Kidney (tissue), 14 donors: ENCODE data around the gene PDLIM5. TPM values are rescaled to one million over a fixed set of nuclear protein-coding genes. Genes with fewer than 3 reads are reported as not detected.
A peak's percentile ranks its signal among the peaks of the same experiment; 100 is the strongest.

Source experiments
- DNase-seq, 5 donors: peaks; one replicate each; pipeline ENCODE4 v3.0.0-alpha.2; 2013 to 2020
- FAIRE-seq: peaks from 2 replicates; lab custom pipeline; 2012; peaks lifted over from hg19 to GRCh38; lab: Jason Lieb, UNC
- H3K27ac ChIP-seq, 2 donors: one replicate each; pipeline ENCODE4 v1.7.0; 2013; ENCODE audit warnings: low read depth in 2 of 2, low read length in 2 of 2, inconsistent platforms in 1 of 2
- H3K27me3 ChIP-seq: one replicate; pipeline ENCODE4 v1.7.1; 2013; ENCODE audit warnings: low read length, inconsistent platforms; ENCODE audit not compliant: control insufficient read depth, insufficient read depth
- H3K36me3 ChIP-seq, 3 donors: one replicate each; pipeline versions ENCODE4 v1.7.0 to v1.7.1; 2013; ENCODE audit warnings: low read length in 3 of 3, control low read depth in 1 of 3, inconsistent platforms in 1 of 3; ENCODE audit not compliant: insufficient read depth in 3 of 3, control insufficient read depth in 2 of 3
- H3K4me1 ChIP-seq, 3 donors: one replicate each; pipeline versions ENCODE4 v1.7.0 to v1.7.1; 2013; ENCODE audit warnings: low read length in 3 of 3, inconsistent platforms in 1 of 3, low read depth in 1 of 3; ENCODE audit not compliant: control insufficient read depth in 2 of 3, insufficient read depth in 2 of 3
- H3K4me3 ChIP-seq, 3 donors: one replicate each; pipeline versions ENCODE4 v1.7.0 to v1.8.1; 2013; ENCODE audit warnings: low read length in 3 of 3, control low read depth in 1 of 3, inconsistent platforms in 1 of 3
- H3K9ac ChIP-seq, 3 donors: one replicate each; pipeline versions ENCODE4 v1.7.0 to v1.7.1; 2013; ENCODE audit warnings: low read length in 3 of 3, control low read depth in 1 of 3, inconsistent platforms in 1 of 3
- H3K9me3 ChIP-seq, 3 donors: one replicate each; pipeline versions ENCODE4 v1.7.0 to v1.7.1; 2013; ENCODE audit warnings: low read length in 3 of 3, control low read depth in 1 of 3, inconsistent platforms in 1 of 3; ENCODE audit not compliant: control insufficient read depth in 2 of 3, insufficient read depth in 1 of 3
- intact Hi-C: fragments of 100-400 bp; cut with DNase I; formaldehyde crosslinking; loops from one replicate; pipeline ENCODE4 v1.11.1; 2022
- polyA plus RNA-seq: library from polyadenylated mRNA; stranded (reverse); fragments of 350-450 nt; fragmentation: Illumina TruSeq; extraction: RNeasy Lipid Tissue Mini Kit (QIAGEN cat#74804); gene quantifications from one replicate; pipeline ENCODE4 v1.2.3, GENCODE V29; 2014; ENCODE audit warnings: low read depth, low replicate concordance; ENCODE audit not compliant: insufficient read depth
- total RNA-seq: library from RNA; stranded (reverse); fragmentation: NEBNext Ultra II Directional; extraction: Animal tissue kit (Norgen Biotek cat#: 25700); gene quantifications from one replicate; pipeline ENCODE4 v1.2.1, GENCODE V29; 2021
- TF ChIP-seq, protein P1 (sequence below): IDR thresholded peaks from 3 replicates; pipeline ENCODE4 v1.5.1; 2012; ENCODE audit warnings: mild to moderate bottlenecking, moderate library complexity, borderline replicate concordance; ENCODE audit not compliant: insufficient read depth; ENCODE audit errors: extremely low read depth
- donor health status: control.
- donor health status: control.
- donor health status: control.
- donor health status: control.
- donor health status: control.
- donor health status: DM: yes; HTN: yes; CAD: no.
- donor health status: Normal renal cell carcinoma (clear cell type).

PDLIM5 gene
- total and polyA plus RNA-seq, 2 donors from 2014 or later: 24.3 to 167 TPM

- Histone ChIP-seq H3K27me3 (no peaks in the 10 kb centered on the region), H3K27ac (no peak overlapping the region), H3K9ac (no peak overlapping the region), H3K4me3 (no peak overlapping the region), H3K9me3 (no peaks in the 10 kb centered on the region), H3K36me3 (no peaks in the 10 kb centered on the region), H3K4me1 (no peaks in the 10 kb centered on the region)
- TF ChIP-seq, protein P1, sequence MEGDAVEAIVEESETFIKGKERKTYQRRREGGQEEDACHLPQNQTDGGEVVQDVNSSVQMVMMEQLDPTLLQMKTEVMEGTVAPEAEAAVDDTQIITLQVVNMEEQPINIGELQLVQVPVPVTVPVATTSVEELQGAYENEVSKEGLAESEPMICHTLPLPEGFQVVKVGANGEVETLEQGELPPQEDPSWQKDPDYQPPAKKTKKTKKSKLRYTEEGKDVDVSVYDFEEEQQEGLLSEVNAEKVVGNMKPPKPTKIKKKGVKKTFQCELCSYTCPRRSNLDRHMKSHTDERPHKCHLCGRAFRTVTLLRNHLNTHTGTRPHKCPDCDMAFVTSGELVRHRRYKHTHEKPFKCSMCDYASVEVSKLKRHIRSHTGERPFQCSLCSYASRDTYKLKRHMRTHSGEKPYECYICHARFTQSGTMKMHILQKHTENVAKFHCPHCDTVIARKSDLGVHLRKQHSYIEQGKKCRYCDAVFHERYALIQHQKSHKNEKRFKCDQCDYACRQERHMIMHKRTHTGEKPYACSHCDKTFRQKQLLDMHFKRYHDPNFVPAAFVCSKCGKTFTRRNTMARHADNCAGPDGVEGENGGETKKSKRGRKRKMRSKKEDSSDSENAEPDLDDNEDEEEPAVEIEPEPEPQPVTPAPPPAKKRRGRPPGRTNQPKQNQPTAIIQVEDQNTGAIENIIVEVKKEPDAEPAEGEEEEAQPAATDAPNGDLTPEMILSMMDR: no peak
- FAIRE-seq (no peak), DNase-seq (no peak)
- intact Hi-C loops: no loop called here
Observed at GRCh38 chr4:94595013-94595412, 143.3 kb downstream of the PDLIM5 start.

DNA sequence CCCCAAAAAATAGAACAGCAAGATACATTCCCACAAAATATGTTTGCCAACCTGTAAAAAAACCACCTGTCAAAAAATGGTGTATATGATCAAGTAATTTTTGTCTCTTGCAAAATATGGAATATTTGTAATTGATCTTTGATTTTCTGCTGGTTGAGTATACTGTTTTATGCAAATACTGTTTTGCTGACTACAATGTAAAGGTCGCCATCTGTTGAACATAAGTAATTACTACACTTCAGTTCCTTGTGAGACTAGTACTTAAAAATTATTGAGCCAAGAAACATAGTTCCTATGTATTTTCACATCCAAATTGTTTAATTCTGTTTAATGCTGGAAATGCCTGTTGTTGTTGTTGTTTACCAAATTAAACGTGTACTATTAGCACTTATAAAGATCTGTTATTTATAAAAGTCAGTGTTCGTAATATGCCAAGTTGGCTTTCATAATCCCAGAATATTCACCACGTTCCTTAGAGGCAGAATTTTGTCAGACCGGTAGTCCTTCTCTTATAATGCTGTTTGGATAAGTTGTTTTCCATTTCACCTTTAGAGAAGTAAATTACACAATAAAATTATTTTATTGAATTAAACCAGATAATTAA lies 144.2 kb downstream of the PDLIM5 start:
- TF ChIP-seq, protein P1: peak; percentile 71
- Histone ChIP-seq H3K27ac (no peak overlapping the region), H3K27me3 (no peaks in the 10 kb centered on the region), H3K4me1 (no peaks in the 10 kb centered on the region), H3K4me3 (no peak overlapping the region), H3K9me3 (no peaks in the 10 kb centered on the region), H3K36me3 (no peaks in the 10 kb centered on the region), H3K9ac (no peak overlapping the region)
- intact Hi-C loops: no loop called here
- peak in 2 of 5 donors; percentile 46 to 67 for DNase-seq
- FAIRE-seq: peak; percentile 96

GRCh38 chr4:94598758-94599157 lies 147.0 kb downstream of the PDLIM5 start:
- intact Hi-C loops: no loop called here

More at GRCh38 chr4:94598758-94599157, 147.0 kb downstream of the PDLIM5 start:
- Histone ChIP-seq H3K4me1 (no peaks in the 10 kb centered on the region), H3K9me3 (no peaks in the 10 kb centered on the region), H3K9ac (no peak overlapping the region), H3K36me3 (no peaks in the 10 kb centered on the region), H3K27ac (no peak overlapping the region), H3K27me3 (no peaks in the 10 kb centered on the region), H3K4me3 (no peak overlapping the region)
- TF ChIP-seq, protein P1: no peak
- DNase-seq (no peak), FAIRE-seq (no peak)
